ENCODE results near the gene TMEM255A. TPM values are rescaled to one million over a fixed set of nuclear protein-coding genes. Genes with fewer than 3 reads are reported as not detected.

The TMEM255A gene
- total and polyA plus RNA-seq, 2 of the 13 experiments (the other 11 are each of a cell fraction or from before 2014, with no cell fraction given), result 0.13 to 0.40 TPM

GRCh38 chrX:120250522-120251271, 60.6 kb downstream of the TMEM255A start, which contains the start of gene ZBTB33 (continued):
- TF ChIP-seq ZBTB44 (CRISPR knock-in tag; IDR thresholded peaks at IDR 0.05), result no peak
- TF ChIP-seq CREB3 (CRISPR knock-in tag; IDR thresholded peaks at IDR 0.05), result no peak
- TF ChIP-seq THRA (CRISPR knock-in tag; IDR thresholded peaks at IDR 0.05; ENCODE audit: borderline replicate concordance), result peak; percentile 66; the same call in 1 of the 2 replicates
- no peak for TF ChIP-seq ATF7-NPFF (CRISPR knock-in tag; IDR thresholded peaks at IDR 0.05; ENCODE audit: low read depth)
- no peak for TF ChIP-seq CEBPG (CRISPR knock-in tag; IDR thresholded peaks at IDR 0.05)
- no peak for TF ChIP-seq ZBTB4 (CRISPR knock-in tag; IDR thresholded peaks at IDR 0.05; ENCODE audit: borderline replicate concordance)
- TF ChIP-seq ZNF207 (IDR thresholded peaks at IDR 0.05; ENCODE audit: borderline replicate concordance), result no peak
- no peak for TF ChIP-seq NONO (IDR thresholded peaks at IDR 0.05)
- TF ChIP-seq NONO (CRISPR knock-in tag; conservative IDR thresholded peaks at IDR 0.05), result peak; percentile 62; the same call in 1 of the 2 replicates
- no peak for TF ChIP-seq DBP (CRISPR knock-in tag; IDR thresholded peaks at IDR 0.05; ENCODE audit: not compliant biosample characterization)
- no peak for TF ChIP-seq PHF5A (CRISPR knock-in tag; IDR thresholded peaks at IDR 0.05; ENCODE audit: low read depth, unreplicated experiment)
- no peak for TF ChIP-seq SMC3 (IDR thresholded peaks at IDR 0.05; ENCODE audit: low read length)
- no peak for TF ChIP-seq SKIL (CRISPR knock-in tag; IDR thresholded peaks at IDR 0.05; ENCODE audit: borderline replicate concordance)
- TF ChIP-seq MLXIP (CRISPR knock-in tag; IDR thresholded peaks at IDR 0.05; ENCODE audit: borderline replicate concordance), result no peak
- peak; percentile 66 for TF ChIP-seq RXRA (CRISPR knock-in tag; IDR thresholded peaks at IDR 0.05)
